K562 (cell line): ENCODE measurements around the gene CDCA5. TPM values are rescaled to one million over a fixed set of nuclear protein-coding genes. Genes with fewer than 3 reads are reported as not detected.

ENCODE experiments used
- ATAC-seq: fragments of 200-7000 bp; cut with Tn5 transposase; 3 replicates; pipeline ENCODE4 v1.9.1; 2020; ENCODE audit warnings: moderate library complexity
- BruUV-seq: library from RNA; stranded (reverse); fragments of 400-500 nt; replicated peaks from 2 replicates; lab custom pipeline; 2021; lab: Mats Ljungman, UMichigan
- CTCF ChIA-PET: fragments of 300-600 bp; formaldehyde crosslinking; extraction: SDS; loops from one replicate; lab custom pipeline; 2021; ENCODE audit warnings: low intra/inter-chr PET ratio; lab: Yijun Ruan, JAX
- POLR2A ChIA-PET: fragments of 300-600, 350-650 bp; sonication (Branson Sonifier 250); formaldehyde crosslinking; extraction: SDS; loops from one replicate; lab custom pipeline; 2021; ENCODE audit warnings: antibody characterized with exemption, inconsistent platforms; lab: Yijun Ruan, JAX
- DNase-seq, 4 experiments: peaks; one replicate each; pipeline versions ENCODE4 v3.0.0 to v3.0.0-alpha.2; 2011 to 2018; ENCODE audit warnings: low spot score in 3 of 4, mixed read lengths in 3 of 4; ENCODE audit errors: extremely low read depth in 1 of 4
- FAIRE-seq: peaks from 2 replicates; lab custom pipeline; 2011; peaks lifted over from hg19 to GRCh38; lab: Jason Lieb, UNC
- H2AFZ ChIP-seq: 2 replicates; pipeline ENCODE4 v1.6.0; 2011; ENCODE audit warnings: low read depth, low read length, control low read depth, inconsistent platforms
- H3K27ac ChIP-seq: fragments of 200-600 bp; 3 replicates; pipeline ENCODE4 v1.8.0; 2011; ENCODE audit warnings: low read depth, mild to moderate bottlenecking, control low read depth, inconsistent platforms, low read length, moderate library complexity, mixed read lengths; ENCODE audit errors: extremely low read depth
- H3K27me3 ChIP-seq, 2 experiments: fragments of 300-600 bp in 1 of 2; 2 replicates in 1 of 2; 3 replicates in 1 of 2; pipeline versions ENCODE4 v1.6.0 to v1.8.0; 2011; ENCODE audit warnings: inconsistent platforms in 2 of 2, low read length in 2 of 2, mild to moderate bottlenecking in 1 of 2, mixed read lengths in 1 of 2, moderate library complexity in 1 of 2; ENCODE audit not compliant: control insufficient read depth in 2 of 2, insufficient read depth in 2 of 2
- H3K36me3 ChIP-seq: fragments of 300-600 bp; 3 replicates; pipeline ENCODE4 v1.8.0; 2011; ENCODE audit warnings: mild to moderate bottlenecking, low read length, inconsistent platforms; ENCODE audit not compliant: control insufficient read depth, insufficient read depth
- H3K4me1 ChIP-seq, 2 experiments: fragments of 200-600 bp in 1 of 2; replicated peaks in 1 of 2; 2 replicates in 1 of 2; 3 replicates in 1 of 2; pipeline versions ENCODE4 v1.5.1 to v1.8.0; 2011; ENCODE audit warnings: inconsistent platforms in 2 of 2, low read length in 2 of 2, mild to moderate bottlenecking in 1 of 2, mixed read lengths in 1 of 2, moderate library complexity in 1 of 2; ENCODE audit not compliant: control insufficient read depth in 2 of 2, insufficient read depth in 2 of 2
- H3K4me2 ChIP-seq: 2 replicates; pipeline ENCODE4 v1.6.1; 2011; ENCODE audit warnings: low read length, control low read depth, inconsistent platforms, mixed read lengths; ENCODE audit not compliant: insufficient read depth
- H3K4me3 ChIP-seq: fragments of 200-600 bp; sonication (generic), shearing (Covaris generic); 2 replicates; pipeline ENCODE4 v1.5.1; 2016; ENCODE audit warnings: control low read depth, inconsistent platforms
- H3K79me2 ChIP-seq: fragments of 200-600 bp; 3 replicates; pipeline ENCODE4 v1.8.0; 2011; ENCODE audit warnings: low read length, inconsistent platforms; ENCODE audit not compliant: control insufficient read depth, insufficient read depth
- H3K9ac ChIP-seq, 2 experiments: 2 replicates each; pipeline versions ENCODE4 v1.6.0 to v1.6.1; 2011; ENCODE audit warnings: low read depth in 2 of 2, low read length in 2 of 2, control low read depth in 1 of 2, inconsistent platforms in 1 of 2, mild to moderate bottlenecking in 1 of 2, mixed read lengths in 1 of 2; ENCODE audit not compliant: insufficient read depth in 1 of 2
- H3K9me1 ChIP-seq: one replicate; pipeline ENCODE4 v1.6.0; 2011; ENCODE audit warnings: inconsistent platforms, mild to moderate bottlenecking, low read length, moderate library complexity; ENCODE audit not compliant: control insufficient read depth, insufficient read depth
- H3K9me3 ChIP-seq: replicated peaks from 2 replicates; pipeline ENCODE4 v1.5.1; 2011; ENCODE audit warnings: low read depth, low read length, inconsistent platforms; ENCODE audit not compliant: control insufficient read depth, insufficient read depth
- H4K20me1 ChIP-seq: replicated peaks from 2 replicates; pipeline ENCODE4 v1.6.1; 2011; ENCODE audit warnings: low read length, inconsistent platforms, mixed read lengths; ENCODE audit not compliant: control insufficient read depth, insufficient read depth
- ARID3A ChIP-seq: IDR thresholded peaks from 2 replicates; pipeline ENCODE4 v1.6.1; 2012; ENCODE audit warnings: low read depth, low read length, improper control_type of control experiment, borderline replicate concordance
- FIP1L1 ChIP-seq: fragments of 200-400 bp; formaldehyde crosslinking; IDR thresholded peaks from 2 replicates; pipeline ENCODE4 v1.6.1; 2018; ENCODE audit warnings: mild to moderate bottlenecking, low read depth, low read length; ENCODE audit not compliant: poor library complexity, severe bottlenecking
- MBD1 ChIP-seq: fragments of 250-450 bp; sonication (Bioruptor Pico); IDR thresholded peaks from 2 replicates; pipeline ENCODE4 v1.8.0; 2022; ENCODE audit warnings: inconsistent platforms
- MLLT1 ChIP-seq, 2 experiments: fragments of 450-650 bp; IDR thresholded peaks; 2 replicates each; pipeline ENCODE4 v1.6.1; 2016
- NR4A1 ChIP-seq, 2 experiments: fragments of 250-450 bp in 1 of 2; fragments of 450-650 bp in 1 of 2; sonication (Bioruptor Pico) in 1 of 2; IDR thresholded peaks; 2 replicates each; pipeline versions ENCODE4 v1.4.0 to v1.6.1; 2016 to 2020; ENCODE audit warnings: mild to moderate bottlenecking in 2 of 2, missing compliant biosample characterization in 1 of 2, missing genetic modification characterization in 1 of 2, moderate library complexity in 1 of 2
- RB1 ChIP-seq: fragments of 450-650 bp; IDR thresholded peaks from 2 replicates; pipeline ENCODE4 v1.6.1; 2017; ENCODE audit warnings: low read depth, mild to moderate bottlenecking
- SRSF9 ChIP-seq: fragments of 200-400 bp; formaldehyde crosslinking; IDR thresholded peaks from 2 replicates; pipeline ENCODE4 v1.6.1; 2017; ENCODE audit warnings: low read depth, low read length, borderline replicate concordance
- STAT5A ChIP-seq: IDR thresholded peaks from 2 replicates; pipeline ENCODE4 v1.6.1; 2012; ENCODE audit warnings: low read length, inconsistent platforms, borderline replicate concordance
- ZC3H8 ChIP-seq: fragments of 450-650 bp; IDR thresholded peaks from 2 replicates; pipeline ENCODE4 v1.6.1; 2017
- ZNF277 ChIP-seq: fragments of 250-450 bp; sonication (Bioruptor Pico); IDR thresholded peaks from 2 replicates; pipeline ENCODE4 v1.8.0; 2022; ENCODE audit warnings: inconsistent platforms, mild to moderate bottlenecking, moderate library complexity, borderline replicate concordance
- ZNF280A ChIP-seq: fragments of 450-650 bp; IDR thresholded peaks from 2 replicates; pipeline ENCODE4 v1.6.1; 2018; ENCODE audit warnings: mild to moderate bottlenecking, low read depth; ENCODE audit not compliant: partially characterized antibody
- WGBS: fragments of 100-300 bp; shearing (Covaris generic); methylation state at CpG from one replicate; pipeline ENCODE4 v1.1.6; 2016; ENCODE audit warnings: low coverage, mixed read lengths; ENCODE audit not compliant: insufficient coverage; ENCODE audit errors: missing lambda C conversion rate; 5-methylcytosine and 5-hydroxymethylcytosine counted together
- in situ Hi-C: fragments of 300-500 bp; cut with MboI; formaldehyde crosslinking; loops from 4 replicates; pipeline ENCODE4 v1.15.0; 2018; ENCODE audit warnings: inconsistent platforms, mixed read lengths
- intact Hi-C: fragments of 100-400 bp; cut with micrococcal nuclease; formaldehyde crosslinking; loops from 2 replicates; pipeline ENCODE4 v1.14.2; 2022
- polyA plus RNA-seq, 8 experiments: library from polyadenylated mRNA; depleted of rRNA in 4 of 8; stranded (reverse) in 5 of 8; unstranded in 3 of 8; fragments of >200 nt; fragmentation: Nextera tagmentation in 2 of 8; fragmentation: Illumina TruSeq in 1 of 8; extraction: Ambion mirVana in 2 of 8; extraction: Trizol in 1 of 8; gene quantifications; 2 replicates each; pipeline versions ENCODE4 v1.2.1 to v1.2.3, GENCODE V29; 2011 to 2014; ENCODE audit warnings: inconsistent platforms in 1 of 8, missing spikeins in 1 of 8
- total RNA-seq, 7 experiments: library from RNA; depleted of rRNA in 6 of 7; stranded (reverse); fragments of >200 nt in 6 of 7; fragmentation: Illumina TruSeq in 2 of 7; extraction: Trizol in 2 of 7; gene quantifications; 2 replicates each; pipeline versions ENCODE4 v1.2.1 to v1.2.3, GENCODE V29; 2011 to 2021; ENCODE audit warnings: low replicate concordance in 1 of 7

The CDCA5 gene
- total and polyA plus RNA-seq, 9 of the 15 experiments (the other 6 are each of a cell fraction or from before 2014, with no cell fraction given): 18.9 to 94.3 (median 64.6) TPM

- TF ChIP-seq ZNF277 (CRISPR knock-in tag) (no peak), RB1 (no peak)
- TF ChIP-seq, all 486 proteins: peak for 0
These were observed 25.3 kb downstream of the CDCA5 start, which contains the start of gene NAALADL1 (continued) for GRCh38 chr11:65058419-65059054.

GRCh38 chr11:65058012-65058411 is 25.8 kb downstream of the CDCA5 start:
- DNase-seq (no peak), FAIRE-seq (no peak), ATAC-seq (no peak)
- Histone ChIP-seq H3K4me1 (peaks cover 14 to 27% of the 10 kb centered on the region in 2 experiments; a peak in 4 of 5 replicates), H3K9me1 (no peaks in the 10 kb centered on the region), H3K4me3 (no peak overlapping the region), H2AFZ (no peak overlapping the region), H3K27me3 (no peaks in the 10 kb centered on the region; a peak in 2 of 5 replicates), H3K9me3 (no peaks in the 10 kb centered on the region), H3K9ac (no peak overlapping the region), H3K79me2 (no peaks in the 10 kb centered on the region), H3K4me2 (no peak overlapping the region), H3K27ac (no peak overlapping the region), H3K36me3 (no peaks in the 10 kb centered on the region), H4K20me1 (no peaks in the 10 kb centered on the region)
- ChIA-PET CTCF (no interaction called here), POLR2A (interaction anchor here (0.6 to 1.6 kb wide), 3 partner anchors 18 to 35 kb away, joined by 3 to 6 read pairs (median 3); no protein-coding TSS in a partner anchor)
- BruUV-seq: no TSS peak
- 47% methylated on average over 10 of the region's 13 CpGs for WGBS
- in situ Hi-C loops: no loop called here
- intact Hi-C loops: no loop called here
- no peak for TF ChIP-seq STAT5A
- TF ChIP-seq NR4A1 (CRISPR knock-in tag; IDR thresholded peaks at IDR 0.05): no peak
- TF ChIP-seq NR4A1 (tag; IDR thresholded peaks at IDR 0.05): no peak
- TF ChIP-seq ZC3H8: no peak
- no peak for TF ChIP-seq FIP1L1
- TF ChIP-seq MBD1 (CRISPR knock-in tag): no peak
- no peak for TF ChIP-seq MLLT1 (IDR thresholded peaks at IDR 0.05)
- no peak for TF ChIP-seq SRSF9
- no peak for TF ChIP-seq ARID3A
- TF ChIP-seq ZNF280A: no peak
